Cardiac fibroblast (primary cell): ENCODE measurements around the gene LIF.

Source experiments
- DNase-seq, 2 donors: peaks; one replicate each; pipeline versions ENCODE4 v3.0.0 to v3.0.0-alpha.2; 2010; ENCODE audit warnings: low read depth in 2 of 2
- H3K4me3 ChIP-seq, 2 donors: replicated peaks in 1 of 2; 1 replicate in 1 of 2; 2 replicates in 1 of 2; pipeline ENCODE4 v1.5.1; 2011; ENCODE audit warnings: low read depth in 2 of 2, low read length in 2 of 2, mild to moderate bottlenecking in 2 of 2, moderate library complexity in 1 of 2
- TF ChIP-seq, protein P1 (sequence below): IDR thresholded peaks from one replicate; pipeline ENCODE4 v1.5.1; 2011; ENCODE audit warnings: low read depth, mild to moderate bottlenecking, low read length, inconsistent platforms

The LIF gene

DNA sequence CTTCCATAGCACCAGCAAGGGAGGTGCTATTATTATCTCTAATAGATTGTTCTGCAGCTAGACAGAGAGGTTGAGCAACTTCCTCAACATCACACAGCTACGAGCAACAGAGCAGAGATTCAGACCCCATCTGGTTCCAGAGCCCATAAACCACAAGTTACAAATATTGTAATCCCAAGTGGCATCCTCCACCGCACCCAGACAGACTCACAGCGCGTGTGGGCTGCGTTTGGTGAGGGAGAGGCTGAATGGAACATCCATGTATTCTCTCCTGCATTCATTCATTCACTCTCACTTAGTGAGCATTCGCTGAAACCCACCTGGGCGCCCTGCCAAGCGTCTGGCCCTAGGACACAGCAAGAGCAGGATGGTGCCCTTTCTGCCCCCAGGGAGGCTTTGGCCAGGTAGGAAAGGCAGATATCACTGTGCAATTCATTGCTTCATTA lies 33.5 kb downstream of the LIF start:
- TF ChIP-seq, protein P1, sequence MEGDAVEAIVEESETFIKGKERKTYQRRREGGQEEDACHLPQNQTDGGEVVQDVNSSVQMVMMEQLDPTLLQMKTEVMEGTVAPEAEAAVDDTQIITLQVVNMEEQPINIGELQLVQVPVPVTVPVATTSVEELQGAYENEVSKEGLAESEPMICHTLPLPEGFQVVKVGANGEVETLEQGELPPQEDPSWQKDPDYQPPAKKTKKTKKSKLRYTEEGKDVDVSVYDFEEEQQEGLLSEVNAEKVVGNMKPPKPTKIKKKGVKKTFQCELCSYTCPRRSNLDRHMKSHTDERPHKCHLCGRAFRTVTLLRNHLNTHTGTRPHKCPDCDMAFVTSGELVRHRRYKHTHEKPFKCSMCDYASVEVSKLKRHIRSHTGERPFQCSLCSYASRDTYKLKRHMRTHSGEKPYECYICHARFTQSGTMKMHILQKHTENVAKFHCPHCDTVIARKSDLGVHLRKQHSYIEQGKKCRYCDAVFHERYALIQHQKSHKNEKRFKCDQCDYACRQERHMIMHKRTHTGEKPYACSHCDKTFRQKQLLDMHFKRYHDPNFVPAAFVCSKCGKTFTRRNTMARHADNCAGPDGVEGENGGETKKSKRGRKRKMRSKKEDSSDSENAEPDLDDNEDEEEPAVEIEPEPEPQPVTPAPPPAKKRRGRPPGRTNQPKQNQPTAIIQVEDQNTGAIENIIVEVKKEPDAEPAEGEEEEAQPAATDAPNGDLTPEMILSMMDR: no peak
- peak in 1 of 2 donors; percentile 99 for DNase-seq
- no peak overlapping the region for H3K4me3 ChIP-seq

DNA sequence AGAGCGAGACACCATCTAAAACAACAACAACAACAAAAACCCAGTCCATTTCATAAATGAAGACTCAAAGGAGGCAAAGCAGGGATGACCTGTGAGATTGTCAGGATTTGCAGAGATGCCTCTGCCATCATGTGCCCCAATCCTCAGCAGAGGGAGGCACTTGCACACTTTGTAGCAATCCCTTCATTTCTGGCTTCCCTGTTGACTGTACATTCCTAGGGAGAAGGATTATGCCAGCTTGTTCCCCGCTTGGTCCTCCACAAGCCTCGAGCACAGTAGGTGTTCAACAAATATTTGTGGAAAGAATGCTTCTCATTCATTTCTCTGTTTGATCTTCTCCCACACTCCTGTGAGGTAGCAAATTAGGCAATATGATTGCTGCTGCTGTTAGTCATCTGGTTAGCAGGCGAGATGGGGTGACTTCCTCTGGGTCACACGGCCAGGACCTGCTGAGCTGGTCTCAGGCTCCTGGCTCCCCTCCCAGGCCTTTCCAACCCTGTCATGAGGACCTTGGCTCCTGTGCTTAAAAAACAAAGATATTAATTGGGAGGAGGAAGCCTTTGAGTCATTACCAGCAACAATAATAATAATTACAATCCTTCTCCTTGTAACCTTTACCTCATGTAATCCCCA lies 34.1 kb downstream of the LIF start:
- H3K4me3 ChIP-seq: no peak overlapping the region
- TF ChIP-seq, protein P1: no peak
- peak; percentile 92 to 99 for DNase-seq

DNA sequence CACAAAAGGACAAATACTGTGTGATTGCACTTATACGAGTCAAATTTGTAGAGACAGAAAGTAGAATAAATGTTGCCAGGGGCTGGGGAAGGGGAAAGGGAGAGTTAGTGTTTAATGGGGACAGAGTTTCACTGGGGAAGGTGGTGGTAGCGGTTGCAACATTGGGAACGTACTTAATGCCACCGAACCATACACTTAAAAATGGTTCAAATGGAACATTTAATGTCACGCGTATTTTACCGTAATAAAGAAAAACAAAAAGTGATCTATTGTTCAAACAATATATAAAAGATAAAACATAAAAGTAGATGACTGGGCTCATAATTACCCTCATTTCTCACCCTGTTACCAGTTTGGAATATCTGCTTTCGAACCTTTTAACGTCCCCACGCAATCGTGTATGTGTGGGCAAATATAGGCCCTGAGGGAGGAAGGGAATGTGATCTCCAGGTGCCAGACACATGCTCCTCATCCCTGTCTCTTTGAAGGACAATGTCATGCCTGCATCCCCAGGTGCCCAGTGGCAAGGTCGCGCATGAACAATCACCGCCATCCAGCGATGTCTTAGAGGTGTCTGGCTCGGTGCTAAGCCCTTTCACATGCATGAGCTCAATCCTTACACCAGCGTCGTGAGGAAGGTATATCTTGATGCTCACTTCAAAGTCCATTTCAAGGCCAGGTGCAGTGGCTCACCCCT lies 35.3 kb downstream of the LIF start:
- no peak for DNase-seq

DNA sequence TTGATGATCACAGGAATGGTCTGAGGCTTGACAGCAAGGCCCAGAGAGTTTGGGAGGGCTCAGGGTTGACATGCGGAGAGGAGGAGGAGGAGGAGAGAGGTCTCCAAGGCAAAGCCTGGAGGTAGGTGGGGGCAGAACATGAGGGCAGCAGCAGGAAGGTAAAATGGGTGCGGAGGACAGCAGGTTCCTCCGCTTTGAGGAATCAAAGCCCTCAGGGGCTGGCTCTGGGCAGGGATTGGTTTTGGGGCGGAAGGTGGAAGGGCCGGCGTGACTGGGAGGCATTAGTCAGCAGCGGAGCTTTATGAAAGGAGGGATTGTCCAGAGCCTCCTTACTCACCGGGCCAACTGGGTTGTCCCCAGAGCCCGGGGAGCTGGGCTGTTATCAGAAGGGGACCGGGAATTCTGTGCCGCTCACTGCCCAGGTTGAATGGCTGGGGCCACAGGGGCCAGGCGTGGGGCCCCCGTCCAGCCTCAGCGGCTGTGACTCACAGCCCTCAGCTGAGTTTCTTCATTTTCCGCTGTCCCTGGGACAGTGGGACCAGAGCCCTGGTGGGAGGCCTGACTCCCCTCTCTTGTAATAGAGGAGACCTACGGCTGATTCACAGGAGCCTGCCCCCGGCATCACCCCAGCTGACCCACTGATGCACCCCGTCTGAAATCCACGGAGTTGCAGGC lies 36.2 kb downstream of the LIF start:
- no peak overlapping the region for H3K4me3 ChIP-seq
- TF ChIP-seq, protein P1: no peak
- DNase-seq: peak; percentile 76 to 91

More for the DNA sequence above, 35.3 kb downstream of the LIF start:
- H3K4me3 ChIP-seq: no peak overlapping the region
- TF ChIP-seq, protein P1: no peak

DNA sequence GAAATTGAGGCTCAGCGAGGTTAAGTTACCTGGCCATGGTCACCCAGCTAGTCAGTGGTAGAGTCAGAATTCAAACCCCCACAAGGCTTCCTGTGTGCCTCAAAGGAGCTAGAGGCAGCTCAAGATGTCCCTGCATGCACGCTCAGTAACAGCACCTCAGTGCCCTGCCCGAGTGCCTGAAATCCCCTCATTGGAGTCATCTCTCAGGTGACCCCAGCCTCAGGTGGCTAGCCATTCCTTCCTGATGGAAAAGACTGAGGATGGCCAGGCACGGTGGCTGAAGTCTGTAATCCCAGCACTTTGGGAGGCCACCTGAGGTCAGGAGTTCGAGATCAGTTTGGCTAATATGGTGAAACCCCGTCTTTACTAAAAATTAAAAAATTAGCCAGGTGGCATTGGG lies 36.9 kb downstream of the LIF start:
- no peak overlapping the region for H3K4me3 ChIP-seq
- no peak for DNase-seq
- TF ChIP-seq, protein P1: no peak

DNA sequence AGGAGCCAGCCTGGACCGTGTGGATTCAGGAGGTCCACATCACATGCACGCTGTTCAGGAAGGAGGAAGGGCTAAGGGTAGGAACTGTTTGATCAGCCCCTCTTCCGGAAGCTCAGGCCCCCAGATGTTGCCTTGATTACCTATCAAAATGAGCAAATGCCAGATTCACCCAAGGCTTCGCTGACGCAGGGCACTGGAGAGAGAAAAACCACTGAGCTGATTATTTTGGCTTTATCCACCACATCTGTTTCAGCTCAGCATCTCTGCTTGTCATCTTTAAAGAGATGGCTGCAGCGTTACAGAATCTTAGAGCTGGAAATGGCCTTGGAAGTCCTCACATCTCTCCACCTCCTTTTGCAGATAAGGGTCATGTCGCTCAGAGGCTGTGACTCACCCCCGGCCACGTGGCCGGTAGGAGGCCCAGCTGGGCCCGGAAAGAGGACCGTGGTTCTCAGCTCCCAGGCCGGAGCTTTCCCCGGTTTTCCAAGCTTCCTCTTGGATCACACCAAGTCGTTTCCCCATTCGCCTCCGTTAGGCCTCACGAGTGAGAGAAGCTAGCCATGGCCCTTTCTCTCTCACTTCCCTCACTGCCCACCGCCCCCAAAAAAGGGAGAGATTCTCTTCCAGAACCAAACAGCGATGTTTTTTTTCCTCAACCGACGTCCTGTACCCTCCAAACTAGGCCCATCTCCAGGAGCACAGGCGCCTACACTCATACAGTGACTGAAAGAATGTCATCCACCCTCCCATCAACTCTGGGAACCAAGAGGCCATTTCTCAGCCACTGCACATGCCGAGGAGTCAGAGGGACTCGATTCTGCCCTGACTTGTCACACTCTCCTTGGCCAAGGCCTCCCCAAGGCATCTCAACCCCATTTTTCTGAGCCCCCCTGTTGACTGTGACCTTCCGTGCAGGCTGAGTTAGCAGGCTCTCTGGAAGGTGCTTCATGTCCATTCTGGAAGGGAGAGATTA lies 37.6 kb downstream of the LIF start:
- no peak overlapping the region for H3K4me3 ChIP-seq
- peak; percentile 88 to 94 for DNase-seq
- TF ChIP-seq, protein P1: no peak
